Erythroblast (primary cell): ENCODE results near the gene HTRA1.

ENCODE experiments used
- DNase-seq, 2 experiments: peaks; one replicate each; lab custom pipeline; 2025; lab: John Stamatoyannopoulos, UW
- GATA1 ChIP-seq: IDR thresholded peaks from 2 replicates; pipeline ENCODE4 v1.6.1; 2011; ENCODE audit warnings: low read depth, mild to moderate bottlenecking, control low read depth, low read length, moderate library complexity
- POLR2A ChIP-seq: IDR thresholded peaks from 2 replicates; pipeline ENCODE4 v1.6.1; 2011; ENCODE audit warnings: mild to moderate bottlenecking, low read length

HTRA1 gene

GRCh38 chr10:122561792-122562191 lies 100.4 kb downstream of the HTRA1 start:
- TF ChIP-seq POLR2A (no peak), GATA1 (no peak)
- no peak for DNase-seq
